ENCODE results near the gene RPN2. TPM values are rescaled to one million over a fixed set of nuclear protein-coding genes. Genes with fewer than 3 reads are reported as not detected.

RPN2 gene
- total RNA-seq, 3 donors from 2014 or later = 106 to 193 (median 127) TPM

- intact Hi-C loops (cut with DNase I, micrococcal nuclease) = no loop called here
- Histone ChIP-seq H3K9me3 (no peaks in the 10 kb centered on the region), H3K36me3 (ENCODE audit: low read depth) (no peaks in the 10 kb centered on the region), H3K4me1 (ENCODE audit: low read depth) (no peaks in the 10 kb centered on the region), H3K4me3 (no peak overlapping the region)
- DNase-seq (peak in 1 of 3 donors; percentile 46), ATAC-seq (peak; percentile 72)
- no peak for TF ChIP-seq CTCF (IDR thresholded peaks at IDR 0.05)
Measured at GRCh38 chr20:37200926-37201826, 22.0 kb downstream of the RPN2 start.

GRCh38 chr20:37201827-37202162 is 22.7 kb downstream of the RPN2 start:
- TF ChIP-seq CTCF (IDR thresholded peaks at IDR 0.05) = no peak
- Histone ChIP-seq H3K9me3 (no peaks in the 10 kb centered on the region), H3K36me3 (ENCODE audit: low read depth) (no peaks in the 10 kb centered on the region), H3K4me1 (ENCODE audit: low read depth) (no peaks in the 10 kb centered on the region), H3K4me3 (no peak overlapping the region)
- intact Hi-C loops (cut with DNase I, micrococcal nuclease) = no loop called here
- ATAC-seq (no peak), DNase-seq (no peak)

- no peaks in the 10 kb centered on the region for H3K9me3 ChIP-seq
- peak; percentile 78 for ATAC-seq
- peak in 1 of 3 donors; percentile 59 for DNase-seq
- intact Hi-C loops (cut with DNase I, micrococcal nuclease) = no loop called here
- no peaks in the 10 kb centered on the region for H3K4me1 ChIP-seq (ENCODE audit: low read depth)
- no peak overlapping the region for H3K4me3 ChIP-seq
- TF ChIP-seq CTCF (IDR thresholded peaks at IDR 0.05) = peak; percentile 50
- H3K36me3 ChIP-seq (ENCODE audit: low read depth) = no peaks in the 10 kb centered on the region
Measured at GRCh38 chr20:37202267-37202943, 23.3 kb downstream of the RPN2 start.

- Histone ChIP-seq H3K36me3 (ENCODE audit: low read depth) (no peaks in the 10 kb centered on the region), H3K4me3 (no peak overlapping the region), H3K9me3 (no peaks in the 10 kb centered on the region), H3K4me1 (ENCODE audit: low read depth) (no peaks in the 10 kb centered on the region)
- intact Hi-C loops (cut with DNase I, micrococcal nuclease) = no loop called here
- ATAC-seq (no peak), DNase-seq (no peak)
- TF ChIP-seq CTCF (IDR thresholded peaks at IDR 0.05) = no peak
Measured at GRCh38 chr20:37204056-37204455, 24.9 kb downstream of the RPN2 start.

GRCh38 chr20:37205130-37205529 is 26.0 kb downstream of the RPN2 start:
- DNase-seq = no peak
- intact Hi-C loops (cut with DNase I, micrococcal nuclease) = no loop called here

More at GRCh38 chr20:37205130-37205529, 26.0 kb downstream of the RPN2 start:
- Histone ChIP-seq H3K36me3 (ENCODE audit: low read depth) (no peaks in the 10 kb centered on the region), H3K4me3 (no peak overlapping the region), H3K4me1 (ENCODE audit: low read depth) (no peaks in the 10 kb centered on the region), H3K9me3 (no peaks in the 10 kb centered on the region)
- no peak for ATAC-seq
- TF ChIP-seq CTCF (IDR thresholded peaks at IDR 0.05) = no peak

All from mucosa of descending colon (tissue), 3 donors.